Neural cell (in vitro differentiated cells): ENCODE data around the gene SLC38A4. TPM values are rescaled to one million over a fixed set of nuclear protein-coding genes. Genes with fewer than 3 reads are reported as not detected.

ENCODE experiments used
- H2AFZ ChIP-seq: fragments of 200-600, 300-800 bp; sonication (generic), shearing (Covaris generic); 2 replicates; pipeline ENCODE4 v1.6.0; 2014; ENCODE audit warnings: low read depth, mild to moderate bottlenecking, antibody characterized with exemption, low read length, moderate library complexity
- H3F3A ChIP-seq: fragments of 200-600 bp; shearing (Covaris generic); 2 replicates; pipeline ENCODE4 v1.6.1; 2016; ENCODE audit warnings: mild to moderate bottlenecking, moderate library complexity, mixed read lengths, antibody characterized with exemption, low read length; ENCODE audit not compliant: insufficient read depth, poor library complexity, severe bottlenecking
- H3K27ac ChIP-seq: fragments of 200-600, 300-800 bp; sonication (generic), shearing (Covaris generic); 2 replicates; pipeline ENCODE4 v1.5.1; 2014; ENCODE audit warnings: mild to moderate bottlenecking, low read length, moderate library complexity
- H3K27me3 ChIP-seq: fragments of 300-800, 200-600 bp; sonication (generic), shearing (Covaris generic); 2 replicates; pipeline ENCODE4 v1.6.0; 2014; ENCODE audit warnings: mild to moderate bottlenecking, low read depth, low read length, moderate library complexity; ENCODE audit not compliant: insufficient read depth
- H3K36me3 ChIP-seq: fragments of 300-800, 200-600 bp; sonication (generic), shearing (Covaris generic); 2 replicates; pipeline ENCODE4 v1.5.1; 2014; ENCODE audit warnings: mild to moderate bottlenecking, antibody characterized with exemption, low read length, moderate library complexity; ENCODE audit not compliant: insufficient read depth
- H3K4me2 ChIP-seq: fragments of 300-800, 200-600 bp; sonication (generic), shearing (Covaris generic); 2 replicates; pipeline ENCODE4 v1.6.0; 2014; ENCODE audit warnings: mild to moderate bottlenecking, low read length
- H3K4me3 ChIP-seq: fragments of 300-800, 200-600 bp; sonication (generic), shearing (Covaris generic); 2 replicates; pipeline ENCODE4 v1.5.1; 2014; ENCODE audit warnings: mild to moderate bottlenecking, low read length, moderate library complexity
- H3K79me2 ChIP-seq: fragments of 200-600 bp; shearing (Covaris generic); replicated peaks from 2 replicates; pipeline ENCODE4 v1.6.0; 2014; ENCODE audit warnings: mild to moderate bottlenecking, low read length, moderate library complexity; ENCODE audit not compliant: insufficient read depth
- H3K9ac ChIP-seq: fragments of 300-800, 200-600 bp; sonication (generic), shearing (Covaris generic); 2 replicates; pipeline ENCODE4 v1.6.1; 2016; ENCODE audit warnings: mild to moderate bottlenecking, low read length, mixed read lengths
- H3K9me2 ChIP-seq: fragments of 200-600 bp; shearing (Covaris generic); 2 replicates; pipeline ENCODE4 v1.6.1; 2016; ENCODE audit warnings: mild to moderate bottlenecking, low read length, mixed read lengths; ENCODE audit not compliant: insufficient read depth
- H3K9me3 ChIP-seq: fragments of 200-600, 300-800 bp; sonication (generic), shearing (Covaris generic); 2 replicates; pipeline ENCODE4 v1.6.1; 2016; ENCODE audit warnings: mild to moderate bottlenecking, mixed run types, low read length, moderate library complexity, mixed read lengths
- H4K20me1 ChIP-seq: fragments of 200-600 bp; shearing (Covaris generic); 2 replicates; pipeline ENCODE4 v1.6.1; 2016; ENCODE audit warnings: mild to moderate bottlenecking, mixed run types; ENCODE audit not compliant: insufficient read depth
- EP300 ChIP-seq: fragments of 450-650 bp; conservative IDR thresholded peaks from 2 replicates; pipeline ENCODE4 v1.6.1; 2014; ENCODE audit warnings: antibody characterized with exemption, mild to moderate bottlenecking, moderate library complexity; ENCODE audit not compliant: poor library complexity, severe bottlenecking
- EZH2 ChIP-seq: fragments of 200-600, 300-800 bp; shearing (Covaris generic), sonication (generic); IDR thresholded peaks from 2 replicates; pipeline ENCODE4 v1.6.1; 2014; ENCODE audit warnings: antibody characterized with exemption, low read length, borderline replicate concordance, mild to moderate bottlenecking; ENCODE audit not compliant: insufficient read depth, poor library complexity, severe bottlenecking
- MXI1 ChIP-seq: fragments of 450-650 bp; conservative IDR thresholded peaks from 2 replicates; pipeline ENCODE4 v1.6.1; 2014; ENCODE audit warnings: antibody characterized with exemption, mild to moderate bottlenecking; ENCODE audit not compliant: poor library complexity, severe bottlenecking
- POLR2AphosphoS5 ChIP-seq: IDR thresholded peaks from 2 replicates; pipeline ENCODE4 v1.6.1; 2012
- RAD21 ChIP-seq: fragments of 450-650 bp; conservative IDR thresholded peaks from 2 replicates; pipeline ENCODE4 v1.6.1; 2014; ENCODE audit warnings: antibody characterized with exemption, mild to moderate bottlenecking, moderate library complexity
- SMC3 ChIP-seq: fragments of 450-650 bp; conservative IDR thresholded peaks from 2 replicates; pipeline ENCODE4 v1.6.1; 2014; ENCODE audit warnings: antibody characterized with exemption, mild to moderate bottlenecking, moderate library complexity; ENCODE audit not compliant: poor library complexity
- TAF1 ChIP-seq: IDR thresholded peaks from 2 replicates; pipeline ENCODE4 v1.6.1; 2012; ENCODE audit warnings: low read depth
- polyA plus RNA-seq: library from polyadenylated mRNA; depleted of rRNA; stranded (reverse); fragments of >200 nt; gene quantifications from 2 replicates; pipeline ENCODE4 v1.2.3, GENCODE V29; 2014
- TF ChIP-seq, protein P1 (sequence below): fragments of 450-650 bp; IDR thresholded peaks from 2 replicates; pipeline ENCODE4 v1.5.1; 2014; ENCODE audit warnings: antibody characterized with exemption, mild to moderate bottlenecking, moderate library complexity; ENCODE audit not compliant: poor library complexity, severe bottlenecking
- TF ChIP-seq, protein P2 (sequence below): IDR thresholded peaks from 2 replicates; pipeline ENCODE4 v1.6.1; 2012; ENCODE audit warnings: borderline replicate concordance

The SLC38A4 gene
- polyA plus RNA-seq, 1 donor from 2014 or later = not detected

DNA sequence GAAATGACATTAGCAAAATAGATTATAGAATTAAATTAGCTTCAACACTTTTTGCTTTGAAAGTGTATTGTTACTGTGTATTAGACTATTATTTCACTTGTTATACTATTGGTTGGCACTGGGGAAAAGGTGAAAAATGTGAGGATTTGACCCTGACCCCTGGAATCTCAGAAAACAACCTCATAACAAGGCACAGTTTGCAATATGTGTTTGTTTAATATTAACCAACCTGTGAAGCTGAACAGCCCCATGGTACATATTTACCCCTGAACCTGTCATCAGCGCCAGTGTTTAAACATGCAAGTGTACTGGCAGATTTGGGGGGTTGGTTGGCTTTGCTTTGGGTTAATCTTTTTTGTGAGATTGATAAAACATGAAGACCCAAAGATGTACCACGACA, 11.7 kb downstream of the SLC38A4 start:
- Histone ChIP-seq H3K79me2 (no peaks in the 10 kb centered on the region), H3K27ac (no peak overlapping the region), H3K9me3 (no peaks in the 10 kb centered on the region), H3K36me3 (no peaks in the 10 kb centered on the region), H2AFZ (no peak overlapping the region), H3K4me2 (no peak overlapping the region), H4K20me1 (no peaks in the 10 kb centered on the region), H3F3A (no peaks in the 10 kb centered on the region), H3K9me2 (no peaks in the 10 kb centered on the region), H3K27me3 (no peaks in the 10 kb centered on the region), H3K9ac (no peak overlapping the region), H3K4me3 (no peak overlapping the region)
- no peak for TF ChIP-seq TAF1
- TF ChIP-seq SMC3 = no peak
- no peak for TF ChIP-seq EP300
- TF ChIP-seq POLR2AphosphoS5 = no peak
- TF ChIP-seq MXI1 = no peak
- TF ChIP-seq, protein P1, sequence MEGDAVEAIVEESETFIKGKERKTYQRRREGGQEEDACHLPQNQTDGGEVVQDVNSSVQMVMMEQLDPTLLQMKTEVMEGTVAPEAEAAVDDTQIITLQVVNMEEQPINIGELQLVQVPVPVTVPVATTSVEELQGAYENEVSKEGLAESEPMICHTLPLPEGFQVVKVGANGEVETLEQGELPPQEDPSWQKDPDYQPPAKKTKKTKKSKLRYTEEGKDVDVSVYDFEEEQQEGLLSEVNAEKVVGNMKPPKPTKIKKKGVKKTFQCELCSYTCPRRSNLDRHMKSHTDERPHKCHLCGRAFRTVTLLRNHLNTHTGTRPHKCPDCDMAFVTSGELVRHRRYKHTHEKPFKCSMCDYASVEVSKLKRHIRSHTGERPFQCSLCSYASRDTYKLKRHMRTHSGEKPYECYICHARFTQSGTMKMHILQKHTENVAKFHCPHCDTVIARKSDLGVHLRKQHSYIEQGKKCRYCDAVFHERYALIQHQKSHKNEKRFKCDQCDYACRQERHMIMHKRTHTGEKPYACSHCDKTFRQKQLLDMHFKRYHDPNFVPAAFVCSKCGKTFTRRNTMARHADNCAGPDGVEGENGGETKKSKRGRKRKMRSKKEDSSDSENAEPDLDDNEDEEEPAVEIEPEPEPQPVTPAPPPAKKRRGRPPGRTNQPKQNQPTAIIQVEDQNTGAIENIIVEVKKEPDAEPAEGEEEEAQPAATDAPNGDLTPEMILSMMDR = no peak
- no peak for TF ChIP-seq EZH2
- TF ChIP-seq, protein P2, sequence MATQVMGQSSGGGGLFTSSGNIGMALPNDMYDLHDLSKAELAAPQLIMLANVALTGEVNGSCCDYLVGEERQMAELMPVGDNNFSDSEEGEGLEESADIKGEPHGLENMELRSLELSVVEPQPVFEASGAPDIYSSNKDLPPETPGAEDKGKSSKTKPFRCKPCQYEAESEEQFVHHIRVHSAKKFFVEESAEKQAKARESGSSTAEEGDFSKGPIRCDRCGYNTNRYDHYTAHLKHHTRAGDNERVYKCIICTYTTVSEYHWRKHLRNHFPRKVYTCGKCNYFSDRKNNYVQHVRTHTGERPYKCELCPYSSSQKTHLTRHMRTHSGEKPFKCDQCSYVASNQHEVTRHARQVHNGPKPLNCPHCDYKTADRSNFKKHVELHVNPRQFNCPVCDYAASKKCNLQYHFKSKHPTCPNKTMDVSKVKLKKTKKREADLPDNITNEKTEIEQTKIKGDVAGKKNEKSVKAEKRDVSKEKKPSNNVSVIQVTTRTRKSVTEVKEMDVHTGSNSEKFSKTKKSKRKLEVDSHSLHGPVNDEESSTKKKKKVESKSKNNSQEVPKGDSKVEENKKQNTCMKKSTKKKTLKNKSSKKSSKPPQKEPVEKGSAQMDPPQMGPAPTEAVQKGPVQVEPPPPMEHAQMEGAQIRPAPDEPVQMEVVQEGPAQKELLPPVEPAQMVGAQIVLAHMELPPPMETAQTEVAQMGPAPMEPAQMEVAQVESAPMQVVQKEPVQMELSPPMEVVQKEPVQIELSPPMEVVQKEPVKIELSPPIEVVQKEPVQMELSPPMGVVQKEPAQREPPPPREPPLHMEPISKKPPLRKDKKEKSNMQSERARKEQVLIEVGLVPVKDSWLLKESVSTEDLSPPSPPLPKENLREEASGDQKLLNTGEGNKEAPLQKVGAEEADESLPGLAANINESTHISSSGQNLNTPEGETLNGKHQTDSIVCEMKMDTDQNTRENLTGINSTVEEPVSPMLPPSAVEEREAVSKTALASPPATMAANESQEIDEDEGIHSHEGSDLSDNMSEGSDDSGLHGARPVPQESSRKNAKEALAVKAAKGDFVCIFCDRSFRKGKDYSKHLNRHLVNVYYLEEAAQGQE = no peak
- no peak for TF ChIP-seq RAD21

DNA sequence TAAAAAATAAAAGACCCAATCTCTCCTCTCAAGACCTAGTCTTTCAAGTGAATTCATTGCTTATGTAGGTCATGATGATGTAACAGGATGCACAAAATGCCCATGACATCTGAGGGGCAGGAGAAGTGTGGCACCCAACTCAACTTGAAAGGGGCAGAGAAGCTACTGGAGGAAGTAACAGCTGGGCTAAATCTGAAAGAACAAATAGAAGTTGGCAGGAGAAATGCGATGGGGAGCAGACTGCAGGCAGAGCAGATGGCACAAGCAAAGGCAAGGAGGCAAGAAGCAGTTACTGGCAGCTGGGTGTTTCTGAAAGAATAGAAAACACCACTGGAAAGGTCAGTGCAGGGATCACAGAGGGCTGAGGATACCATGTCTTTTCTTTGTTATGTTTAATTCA, 14.6 kb downstream of the SLC38A4 start:
- H4K20me1 ChIP-seq = no peaks in the 10 kb centered on the region
- H3K79me2 ChIP-seq = no peaks in the 10 kb centered on the region
- no peak overlapping the region for H2AFZ ChIP-seq
- no peak overlapping the region for H3K4me2 ChIP-seq
- H3F3A ChIP-seq = no peaks in the 10 kb centered on the region
- H3K27ac ChIP-seq = no peak overlapping the region
- no peaks in the 10 kb centered on the region for H3K9me3 ChIP-seq
- H3K4me3 ChIP-seq = no peak overlapping the region
- no peaks in the 10 kb centered on the region for H3K27me3 ChIP-seq
- TF ChIP-seq MXI1 = no peak
- TF ChIP-seq, protein P1 = no peak
- TF ChIP-seq, protein P2 = no peak
- H3K36me3 ChIP-seq = no peaks in the 10 kb centered on the region
- H3K9me2 ChIP-seq = no peaks in the 10 kb centered on the region
- H3K9ac ChIP-seq = no peak overlapping the region
